ENCODE results near the gene MTERF4. TPM values are rescaled to one million over a fixed set of nuclear protein-coding genes. Genes with fewer than 3 reads are reported as not detected.

Gene MTERF4
- polyA plus RNA-seq, 2 of the 4 experiments (the other 2 are of a cell fraction) = 44.9 to 47.1 TPM

- no peak for DNase-seq (ENCODE audit: low read depth in 1 of 2, low spot score in 1 of 2)
- no peak overlapping the region for H3K4me2 ChIP-seq
- ChIA-PET CTCF (no interaction called here), POLR2A (no interaction called here)
- no peaks in the 10 kb centered on the region for H3K9me3 ChIP-seq
- no peak for FAIRE-seq
- no peaks in the 10 kb centered on the region for H3K4me1 ChIP-seq
- TF ChIP-seq EP300 (IDR thresholded peaks at IDR 0.05) = no peak
- TF ChIP-seq ESRRA (IDR thresholded peaks at IDR 0.05; ENCODE audit: borderline replicate concordance, low read length) = no peak
- TF ChIP-seq MAX (IDR thresholded peaks at IDR 0.05) = no peak
- no peak for TF ChIP-seq NR3C1 (IDR thresholded peaks at IDR 0.05)
- no peak for TF ChIP-seq EHF (CRISPR knock-in tag; IDR thresholded peaks at IDR 0.05)
- no peak for TF ChIP-seq MAFK (IDR thresholded peaks at IDR 0.05; ENCODE audit: partially characterized antibody)
- no peak for TF ChIP-seq BHLHE40 (IDR thresholded peaks at IDR 0.05; ENCODE audit: low read depth, low read length)
- no peak for TF ChIP-seq ZNF302 (CRISPR knock-in tag; IDR thresholded peaks at IDR 0.05)
- no peak for TF ChIP-seq ZC3H11A (IDR thresholded peaks at IDR 0.05)
- no peak for TF ChIP-seq FOXS1 (CRISPR knock-in tag; IDR thresholded peaks at IDR 0.05)
- no peak for TF ChIP-seq RFX5 (IDR thresholded peaks at IDR 0.05)
- no peak for TF ChIP-seq KDM5A (IDR thresholded peaks at IDR 0.05)
- no peak for TF ChIP-seq ELK1 (IDR thresholded peaks at IDR 0.05; ENCODE audit: low read depth, low read length)
- WGBS (ENCODE audit: missing lambda C conversion rate) = 91% methylated on average over 8 of the region's 8 CpGs
- ATAC-seq = no peak
- H3K4me3 ChIP-seq = no peak overlapping the region
- H3K27ac ChIP-seq = no peak overlapping the region
Measured at GRCh38 chr2:241128266-241128665, 26.2 kb upstream of the MTERF4 start.

- ATAC-seq = no peak
- 96% methylated on average over 13 of the region's 18 CpGs for WGBS (ENCODE audit: missing lambda C conversion rate)
- Histone ChIP-seq H3K9me3 (no peaks in the 10 kb centered on the region), H3K4me2 (no peak overlapping the region), H3K4me1 (no peaks in the 10 kb centered on the region), H3K27ac (no peak overlapping the region), H3K4me3 (no peak overlapping the region)
- CTCF ChIA-PET = no interaction called here
- DNase-seq (ENCODE audit: low read depth in 1 of 2, low spot score in 1 of 2) = no peak
- no peak for FAIRE-seq
- POLR2A ChIA-PET = no interaction called here
- no peak for TF ChIP-seq MAX (IDR thresholded peaks at IDR 0.05)
- no peak for TF ChIP-seq ZNF302 (CRISPR knock-in tag; IDR thresholded peaks at IDR 0.05)
- no peak for TF ChIP-seq PBX3 (IDR thresholded peaks at IDR 0.05)
- no peak for TF ChIP-seq ZC3H11A (IDR thresholded peaks at IDR 0.05)
- no peak for TF ChIP-seq ATOH8 (CRISPR knock-in tag; IDR thresholded peaks at IDR 0.05; ENCODE audit: low read depth)
- no peak for TF ChIP-seq HOXA7 (CRISPR knock-in tag; IDR thresholded peaks at IDR 0.05)
- no peak for TF ChIP-seq MAFK (IDR thresholded peaks at IDR 0.05; ENCODE audit: partially characterized antibody)
- TF ChIP-seq RNF2 (IDR thresholded peaks at IDR 0.05; ENCODE audit: borderline replicate concordance, low read depth) = no peak
- no peak for TF ChIP-seq NFE2L2 (conservative IDR thresholded peaks at IDR 0.05; ENCODE audit: low read length)
- TF ChIP-seq CBX8 (IDR thresholded peaks at IDR 0.05) = no peak
- TF ChIP-seq EHMT2 (IDR thresholded peaks at IDR 0.05; ENCODE audit: low read depth) = no peak
- no peak for TF ChIP-seq SMC3 (IDR thresholded peaks at IDR 0.05)
Measured at GRCh38 chr2:241126771-241127202, 24.7 kb upstream of the MTERF4 start.

GRCh38 chr2:241126201-241126611 lies 24.1 kb upstream of the MTERF4 start:
- DNase-seq (ENCODE audit: low read depth in 1 of 2, low spot score in 1 of 2) (no peak), ATAC-seq (no peak), FAIRE-seq (no peak)
- no peak overlapping the region for H3K4me3 ChIP-seq
- ChIA-PET CTCF (interaction anchor here (0.7 kb wide), 1 partner anchor 42 kb away, joined by 3 read pairs; no protein-coding TSS in a partner anchor), POLR2A (no interaction called here)
- H3K4me2 ChIP-seq = no peak overlapping the region
- 94% methylated on average over 20 of the region's 21 CpGs for WGBS (ENCODE audit: missing lambda C conversion rate)
- no peaks in the 10 kb centered on the region for H3K9me3 ChIP-seq
- H3K4me1 ChIP-seq = no peaks in the 10 kb centered on the region
- no peak overlapping the region for H3K27ac ChIP-seq
- TF ChIP-seq CTCF (IDR thresholded peaks at IDR 0.05) = no peak
- no peak for TF ChIP-seq HES2 (IDR thresholded peaks at IDR 0.05)
- no peak for TF ChIP-seq ATOH8 (CRISPR knock-in tag; IDR thresholded peaks at IDR 0.05; ENCODE audit: low read depth)
- no peak for TF ChIP-seq USF2 (IDR thresholded peaks at IDR 0.05)
- TF ChIP-seq KDM5A (IDR thresholded peaks at IDR 0.05) = no peak
- no peak for TF ChIP-seq FOSB (CRISPR knock-in tag; IDR thresholded peaks at IDR 0.05)
- TF ChIP-seq NR3C1 (IDR thresholded peaks at IDR 0.05) = no peak
- TF ChIP-seq JUN (IDR thresholded peaks at IDR 0.05) = no peak
- TF ChIP-seq POLR2AphosphoS2 (conservative IDR thresholded peaks at IDR 0.05; ENCODE audit: low read length) = no peak
- TF ChIP-seq RNF2 (IDR thresholded peaks at IDR 0.05; ENCODE audit: borderline replicate concordance, low read depth) = no peak
- TF ChIP-seq PHF8 (IDR thresholded peaks at IDR 0.05; ENCODE audit: borderline replicate concordance, low read depth) = no peak
